Osteocyte (in vitro differentiated cells): ENCODE measurements around the gene TTF2. TPM values are rescaled to one million over a fixed set of nuclear protein-coding genes. Genes with fewer than 3 reads are reported as not detected.
A peak's percentile ranks its signal among the peaks of the same experiment; 100 is the strongest.

Experiments
- DNase-seq: peaks from one replicate; pipeline ENCODE4 v3.0.0; 2021; ENCODE audit warnings: mixed read lengths; ENCODE audit not compliant: unreplicated experiment; ENCODE audit errors: extremely low spot score
- H3K27ac Mint-ChIP-seq: one replicate; pipeline ENCODE4 v1.8.0; 2021; ENCODE audit warnings: mild to moderate bottlenecking, mixed read lengths; ENCODE audit not compliant: unreplicated experiment
- H3K27me3 Mint-ChIP-seq: one replicate; pipeline ENCODE4 v1.8.0; 2021; ENCODE audit warnings: mixed read lengths; ENCODE audit not compliant: unreplicated experiment
- H3K36me3 Mint-ChIP-seq: one replicate; pipeline ENCODE4 v1.8.0; 2021; ENCODE audit warnings: mixed read lengths; ENCODE audit not compliant: unreplicated experiment
- H3K4me1 Mint-ChIP-seq: one replicate; pipeline ENCODE4 v1.8.0; 2021; ENCODE audit warnings: mixed read lengths; ENCODE audit not compliant: unreplicated experiment
- H3K4me3 Mint-ChIP-seq: one replicate; pipeline ENCODE4 v1.8.0; 2021; ENCODE audit warnings: mild to moderate bottlenecking, moderate library complexity, mixed read lengths; ENCODE audit not compliant: unreplicated experiment
- H3K9me3 Mint-ChIP-seq: one replicate; pipeline ENCODE4 v1.8.0; 2021; ENCODE audit warnings: mixed read lengths; ENCODE audit not compliant: unreplicated experiment
- CTCF ChIP-seq: fragments of 200-600 bp; sonication (generic); IDR thresholded peaks from 2 replicates; pipeline ENCODE4 v1.5.0; 2021; ENCODE audit warnings: antibody characterized with exemption, mild to moderate bottlenecking, moderate library complexity
- total RNA-seq: library from RNA; stranded (reverse); gene quantifications from 2 replicates; pipeline ENCODE4 v1.2.1, GENCODE V29; 2021

TTF2 gene
- total RNA-seq, 1 donor from 2014 or later, result 17.4 TPM

- Mint-ChIP-seq H3K4me3 (no peak overlapping the region), H3K27ac (no peak overlapping the region), H3K36me3 (no peaks in the 10 kb centered on the region), H3K9me3 (no peaks in the 10 kb centered on the region), H3K4me1 (no peaks in the 10 kb centered on the region), H3K27me3 (no peaks in the 10 kb centered on the region)
- TF ChIP-seq CTCF, result no peak
- no peak for DNase-seq
These were observed 78.4 kb downstream of the TTF2 start for GRCh38 chr1:117138561-117138960.

DNA sequence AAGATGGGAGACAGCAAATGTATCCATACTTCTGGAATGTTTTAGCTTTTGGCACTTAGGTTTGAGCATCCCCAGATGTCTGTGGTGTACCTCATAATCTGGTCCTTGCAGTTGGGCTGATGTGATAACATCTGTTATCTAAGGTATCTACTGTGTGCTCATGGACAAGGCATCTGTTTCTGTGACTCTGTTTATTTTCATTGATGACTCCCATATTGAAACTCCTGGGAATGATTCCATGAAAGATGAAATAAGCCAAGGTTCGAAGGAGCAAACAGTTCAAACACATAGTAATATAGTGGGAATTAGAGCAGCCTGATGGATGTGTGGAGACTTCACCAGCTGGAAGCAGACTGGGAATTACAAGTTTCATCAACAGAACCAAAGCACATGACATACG, 82.1 kb downstream of the TTF2 start:
- no peak for TF ChIP-seq CTCF
- Mint-ChIP-seq H3K4me1 (peaks cover 14% of the 10 kb centered on the region), H3K36me3 (no peaks in the 10 kb centered on the region), H3K27ac (no peak overlapping the region), H3K4me3 (no peak overlapping the region), H3K27me3 (no peaks in the 10 kb centered on the region), H3K9me3 (no peaks in the 10 kb centered on the region)
- no peak for DNase-seq

- TF ChIP-seq CTCF, result no peak
- H3K4me3 Mint-ChIP-seq, result no peak overlapping the region
- no peaks in the 10 kb centered on the region for H3K36me3 Mint-ChIP-seq
- no peaks in the 10 kb centered on the region for H3K9me3 Mint-ChIP-seq
- no peak overlapping the region for H3K27ac Mint-ChIP-seq
- no peak for DNase-seq
- H3K27me3 Mint-ChIP-seq, result no peaks in the 10 kb centered on the region
- H3K4me1 Mint-ChIP-seq, result peaks cover 24% of the 10 kb centered on the region
These were observed 83.0 kb downstream of the TTF2 start for GRCh38 chr1:117143172-117143571.

- H3K27me3 Mint-ChIP-seq, result no peaks in the 10 kb centered on the region
- no peak overlapping the region for H3K4me3 Mint-ChIP-seq
- DNase-seq, result no peak
- H3K27ac Mint-ChIP-seq, result no peak overlapping the region
- peaks cover 31% of the 10 kb centered on the region for H3K4me1 Mint-ChIP-seq
- TF ChIP-seq CTCF, result no peak
- no peaks in the 10 kb centered on the region for H3K9me3 Mint-ChIP-seq
- H3K36me3 Mint-ChIP-seq, result no peaks in the 10 kb centered on the region
These were observed 83.7 kb downstream of the TTF2 start for GRCh38 chr1:117143871-117144270.

DNA sequence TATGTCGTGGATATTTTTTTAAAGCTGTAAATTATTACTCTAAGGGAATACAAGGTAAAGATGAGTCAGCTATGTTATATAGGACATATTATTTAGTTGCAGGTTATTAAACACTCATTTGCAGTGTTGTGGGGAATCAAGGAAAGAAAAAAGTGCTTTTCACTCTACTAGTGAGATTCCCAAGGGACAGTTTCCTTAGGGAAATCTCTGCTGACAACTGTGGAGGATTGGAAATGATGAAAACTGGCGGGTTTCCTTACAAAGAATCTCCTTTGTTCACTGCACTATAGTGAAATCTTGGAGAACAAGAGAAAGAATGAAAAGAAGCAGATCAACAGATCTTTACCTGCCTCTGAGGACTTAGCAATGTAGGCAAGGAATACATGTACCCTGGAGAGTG, 85.9 kb downstream of the TTF2 start:
- Mint-ChIP-seq H3K4me3 (no peak overlapping the region), H3K9me3 (no peaks in the 10 kb centered on the region), H3K27me3 (no peaks in the 10 kb centered on the region), H3K4me1 (peaks cover 31% of the 10 kb centered on the region), H3K27ac (peak overlapping the region; percentile 13), H3K36me3 (no peaks in the 10 kb centered on the region)
- no peak for TF ChIP-seq CTCF
- DNase-seq, result no peak
